Transverse colon (tissue), 4 donors: Measurements from ENCODE around the gene TRAIP. TPM values are rescaled to one million over a fixed set of nuclear protein-coding genes. Genes with fewer than 3 reads are reported as not detected.

ENCODE experiments used
- DNase-seq: peaks from one replicate; pipeline ENCODE4 v3.0.0-alpha.2; 2019
- H3K27ac ChIP-seq, 4 donors: fragments of 200-600 bp; sonication (generic); 2 replicates each; pipeline ENCODE4 v1.5.1; 2016 to 2018; ENCODE audit warnings: inconsistent platforms in 4 of 4
- H3K27me3 ChIP-seq: fragments of 200-600 bp; sonication (generic); 2 replicates; pipeline ENCODE4 v1.5.1; 2017; ENCODE audit warnings: inconsistent platforms
- H3K36me3 ChIP-seq, 4 donors: fragments of 200-600 bp; sonication (generic); 2 replicates each; pipeline ENCODE4 v1.5.1; 2017 to 2019; ENCODE audit warnings: inconsistent platforms in 4 of 4
- H3K4me1 ChIP-seq, 4 donors: fragments of 200-600 bp; sonication (generic); 2 replicates each; pipeline ENCODE4 v1.5.1; 2017 to 2020; ENCODE audit warnings: inconsistent platforms in 4 of 4
- H3K4me3 ChIP-seq, 4 donors: fragments of 200-600 bp; sonication (generic); 1 replicate in 1 of 4; 2 replicates in 3 of 4; pipeline versions ENCODE4 v1.5.1 to v1.6.1; 2017 to 2019; ENCODE audit warnings: inconsistent platforms in 4 of 4
- H3K9me3 ChIP-seq, 2 donors: fragments of 200-600 bp; sonication (generic); 2 replicates each; pipeline ENCODE4 v1.5.1; 2017 to 2019; ENCODE audit warnings: inconsistent platforms in 2 of 2
- EP300 ChIP-seq: sonication (generic); formaldehyde crosslinking; IDR thresholded peaks from one replicate; pipeline ENCODE4 v1.6.1; 2017; ENCODE audit warnings: antibody characterized with exemption, low read depth
- POLR2A ChIP-seq: fragments of 450-650 bp; IDR thresholded peaks from one replicate; pipeline ENCODE4 v1.6.1; 2016; ENCODE audit warnings: antibody characterized with exemption, mild to moderate bottlenecking, moderate library complexity
- POLR2AphosphoS5 ChIP-seq, 3 donors: sonication (generic); formaldehyde crosslinking; IDR thresholded peaks; one replicate each; pipeline ENCODE4 v1.6.1; 2016; ENCODE audit warnings: antibody characterized with exemption in 3 of 3
- WGBS, 2 donors: methylation state at CpG; one replicate each; pipeline ENCODE4 v1.1.5; 2018; ENCODE audit warnings: low coverage in 1 of 2; 5-methylcytosine and 5-hydroxymethylcytosine counted together
- in situ Hi-C, 4 donors: fragments of 200-750 bp; cut with MboI; loops; one replicate each; pipeline versions ENCODE4 v1.15.0 to v1.15.1; 2017; ENCODE audit warnings: low sequenced_read_pairs in 3 of 4, low pct_ligation_motif_present in 1 of 4, low pct_unique_long_range_greater_than_20kb in 1 of 4
- intact Hi-C: fragments of 100-400 bp; cut with DNase I; formaldehyde crosslinking; loops from one replicate; pipeline ENCODE4 v1.15.1; 2023; ENCODE audit warnings: low total_unique reads
- total RNA-seq, 4 donors: library from RNA; depleted of rRNA; stranded (reverse); fragments of >200 nt; gene quantifications; one replicate each; pipeline ENCODE4 v1.1.0, GENCODE V29; 2016
- TF ChIP-seq, protein P1 (sequence below), 5 experiments: fragments of 200-600 bp in 3 of 5; fragments of 450-650 bp in 2 of 5; sonication (generic) in 3 of 5; IDR thresholded peaks; 1 replicate in 2 of 5; 2 replicates in 3 of 5; pipeline ENCODE4 v1.5.1; 2016 to 2017; ENCODE audit warnings: antibody characterized with exemption in 5 of 5, inconsistent platforms in 3 of 5, mild to moderate bottlenecking in 2 of 5, moderate library complexity in 1 of 5

Gene TRAIP
- total RNA-seq, 4 donors from 2014 or later, result 1.2 to 1.7 (median 1.6) TPM

DNA sequence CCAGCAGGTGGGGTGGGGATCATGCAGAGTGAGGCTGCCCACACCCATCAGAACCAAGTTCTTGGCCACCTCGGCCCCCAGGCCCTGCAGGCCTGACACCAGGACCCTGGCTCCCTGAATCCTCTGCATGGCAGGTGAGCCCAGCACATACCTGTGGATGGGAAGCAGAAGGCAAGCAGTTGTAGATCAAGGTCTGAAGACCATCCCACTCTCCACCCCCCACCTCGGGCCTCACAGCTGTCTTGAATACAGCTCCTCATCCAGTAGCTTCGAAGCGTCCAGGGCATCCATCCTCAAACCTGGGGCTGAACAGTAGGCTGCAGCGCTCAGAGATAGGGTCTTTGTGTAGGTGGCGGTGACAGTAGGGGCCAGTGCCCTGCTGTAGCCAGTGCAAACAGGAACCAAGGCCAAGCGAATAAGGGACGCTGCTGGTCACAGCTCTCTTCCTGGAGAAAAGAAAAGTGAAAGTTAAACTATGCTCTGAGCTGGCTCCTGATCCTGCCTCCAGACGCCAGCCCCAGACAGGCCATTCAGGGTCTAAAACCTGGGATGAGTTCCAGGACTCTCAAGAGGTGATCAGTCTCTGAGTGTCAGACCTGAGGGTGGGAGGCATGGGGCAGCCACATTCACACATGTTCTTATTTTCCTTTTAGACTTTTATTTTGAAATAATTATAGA, 42.7 kb downstream of the TRAIP start, which contains the start of gene UBA7:
Gene UBA7 (minus strand): TSS at position 457 of the 678 bp plus-strand sequence. CDS start 166 bp downstream, at position 291.
- Histone ChIP-seq H3K27ac (peak within 1 kb of the TSS; percentile 74 to 85 (median 84)), H3K27me3 (no peaks in the 10 kb centered on the region), H3K4me1 (peaks cover 11 to 21% (median 17%) of the 10 kb centered on the region in 4 donors), H3K4me3 (peak within 1 kb of the TSS; percentile 30 to 58 (median 41)), H3K9me3 (no peaks in the 10 kb centered on the region), H3K36me3 (peaks cover 0 to 6% (median 0%) of the 10 kb centered on the region in 4 donors)
- WGBS, 2 donors, result 4% methylated on average over 9 of the region's 9 CpGs; no CpG with 5 or more reads in 1 of the 2 donors
- TF ChIP-seq, protein P1, sequence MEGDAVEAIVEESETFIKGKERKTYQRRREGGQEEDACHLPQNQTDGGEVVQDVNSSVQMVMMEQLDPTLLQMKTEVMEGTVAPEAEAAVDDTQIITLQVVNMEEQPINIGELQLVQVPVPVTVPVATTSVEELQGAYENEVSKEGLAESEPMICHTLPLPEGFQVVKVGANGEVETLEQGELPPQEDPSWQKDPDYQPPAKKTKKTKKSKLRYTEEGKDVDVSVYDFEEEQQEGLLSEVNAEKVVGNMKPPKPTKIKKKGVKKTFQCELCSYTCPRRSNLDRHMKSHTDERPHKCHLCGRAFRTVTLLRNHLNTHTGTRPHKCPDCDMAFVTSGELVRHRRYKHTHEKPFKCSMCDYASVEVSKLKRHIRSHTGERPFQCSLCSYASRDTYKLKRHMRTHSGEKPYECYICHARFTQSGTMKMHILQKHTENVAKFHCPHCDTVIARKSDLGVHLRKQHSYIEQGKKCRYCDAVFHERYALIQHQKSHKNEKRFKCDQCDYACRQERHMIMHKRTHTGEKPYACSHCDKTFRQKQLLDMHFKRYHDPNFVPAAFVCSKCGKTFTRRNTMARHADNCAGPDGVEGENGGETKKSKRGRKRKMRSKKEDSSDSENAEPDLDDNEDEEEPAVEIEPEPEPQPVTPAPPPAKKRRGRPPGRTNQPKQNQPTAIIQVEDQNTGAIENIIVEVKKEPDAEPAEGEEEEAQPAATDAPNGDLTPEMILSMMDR (IDR thresholded peaks at IDR 0.05), result no peak
- TF ChIP-seq POLR2AphosphoS5 (IDR thresholded peaks at IDR 0.05) (peak in 2 of 3 donors; percentile 12 to 40), POLR2A (peak; percentile 35)
- in situ Hi-C loops (no loop called here), intact Hi-C loops (no loop called here)
- peak; percentile 63 for DNase-seq

DNA sequence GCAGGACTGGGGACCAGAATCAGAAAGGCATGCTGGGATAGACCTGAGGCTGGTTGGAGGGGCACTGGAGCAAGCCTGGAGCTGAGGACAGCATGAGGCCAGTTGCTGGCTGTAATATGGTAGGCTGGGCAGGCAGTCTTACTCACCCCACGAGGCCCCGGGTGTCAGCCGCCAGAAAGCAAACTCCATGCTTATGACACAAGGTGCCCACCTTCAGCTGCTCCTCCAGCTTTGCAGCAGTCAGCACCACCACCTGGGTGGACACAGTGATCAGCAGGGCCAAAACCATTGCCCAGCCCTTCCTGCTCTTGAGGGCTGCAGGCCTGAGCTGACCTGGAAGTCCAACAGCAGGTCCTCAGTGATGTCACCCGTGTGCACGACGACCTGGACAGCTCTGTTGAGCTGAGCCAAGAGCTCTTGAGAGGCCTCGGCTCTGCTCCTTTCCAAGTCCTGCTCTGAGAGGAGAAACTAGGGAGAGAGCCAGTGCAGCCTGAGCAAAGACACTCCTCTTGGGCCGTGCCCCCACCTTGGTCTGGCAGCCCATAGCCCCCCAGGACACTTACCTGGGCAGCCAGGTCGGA, 43.4 kb downstream of the TRAIP start:
- H3K27me3 ChIP-seq, result no peaks in the 10 kb centered on the region
- DNase-seq, result no peak
- WGBS, 2 donors, result 28% methylated on average over 7 of the region's 9 CpGs; no CpG with 5 or more reads in 1 of the 2 donors
- peak overlapping the region; percentile 30 to 58 (median 41) for H3K4me3 ChIP-seq
- peaks cover 0 to 6% (median 0%) of the 10 kb centered on the region in 4 donors for H3K36me3 ChIP-seq
- peak overlapping the region; percentile 74 to 85 (median 84) for H3K27ac ChIP-seq
- intact Hi-C loops (no loop called here), in situ Hi-C loops (no loop called here)
- no peak for TF ChIP-seq POLR2A
- TF ChIP-seq, protein P1 (IDR thresholded peaks at IDR 0.05), result no peak
- TF ChIP-seq EP300, result no peak
- TF ChIP-seq POLR2AphosphoS5 (IDR thresholded peaks at IDR 0.05), result no peak
- no peaks in the 10 kb centered on the region for H3K9me3 ChIP-seq
- H3K4me1 ChIP-seq, result peaks cover 11 to 21% (median 17%) of the 10 kb centered on the region in 4 donors

DNA sequence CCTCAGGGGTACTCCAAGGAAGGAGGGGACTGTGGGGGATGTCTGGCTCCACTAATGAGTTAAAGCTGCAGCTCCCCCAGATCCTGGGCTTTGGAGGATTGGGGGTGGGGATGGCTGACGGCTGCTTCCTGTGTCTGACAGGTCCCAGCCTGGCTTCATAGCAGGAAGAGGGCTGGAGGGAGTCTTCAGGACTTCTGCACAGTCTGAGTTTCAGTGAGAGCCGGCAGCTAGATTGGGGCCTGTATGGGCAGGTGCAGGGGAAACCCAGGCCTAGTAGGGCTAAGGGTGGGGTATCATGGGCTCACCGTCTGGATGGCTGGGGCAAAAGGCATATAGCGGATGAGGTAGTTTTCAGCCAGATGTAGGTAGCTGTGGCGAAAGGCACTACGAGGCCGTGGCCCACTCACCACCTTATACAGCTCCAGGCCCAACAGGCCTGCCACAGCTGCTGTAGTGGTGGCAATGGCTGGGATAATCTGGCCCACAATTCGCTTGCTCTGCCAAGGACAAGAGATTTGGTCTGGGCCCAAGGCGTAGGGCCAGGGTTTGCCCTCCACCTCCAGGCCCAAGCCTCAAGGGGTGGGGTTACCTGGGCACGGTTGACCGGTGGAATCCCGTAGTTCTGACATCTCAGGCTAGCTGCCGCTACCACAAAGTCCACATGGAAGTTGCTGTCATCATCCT, 48.8 kb downstream of the TRAIP start:
- H3K4me1 ChIP-seq, result peaks cover 2 to 37% (median 25%) of the 10 kb centered on the region in 4 donors
- no peaks in the 10 kb centered on the region for H3K27me3 ChIP-seq
- H3K27ac ChIP-seq, result peak overlapping the region in 1 of 4 donors; percentile 31
- intact Hi-C loops, result no loop called here
- no peaks in the 10 kb centered on the region for H3K9me3 ChIP-seq
- 82% methylated on average over 10 of the region's 13 CpGs; no CpG with 5 or more reads in 1 of the 2 donors for whole genome bisulfite sequencing, 2 donors
- in situ Hi-C loops, result no loop called here
- DNase-seq, result no peak
- no peak for TF ChIP-seq POLR2A
- TF ChIP-seq EP300, result no peak
- TF ChIP-seq, protein P1 (IDR thresholded peaks at IDR 0.05), result no peak
- no peak for TF ChIP-seq POLR2AphosphoS5 (IDR thresholded peaks at IDR 0.05)
- peaks cover 0 to 6% (median 0%) of the 10 kb centered on the region in 4 donors for H3K36me3 ChIP-seq
- H3K4me3 ChIP-seq, result no peak overlapping the region

DNA sequence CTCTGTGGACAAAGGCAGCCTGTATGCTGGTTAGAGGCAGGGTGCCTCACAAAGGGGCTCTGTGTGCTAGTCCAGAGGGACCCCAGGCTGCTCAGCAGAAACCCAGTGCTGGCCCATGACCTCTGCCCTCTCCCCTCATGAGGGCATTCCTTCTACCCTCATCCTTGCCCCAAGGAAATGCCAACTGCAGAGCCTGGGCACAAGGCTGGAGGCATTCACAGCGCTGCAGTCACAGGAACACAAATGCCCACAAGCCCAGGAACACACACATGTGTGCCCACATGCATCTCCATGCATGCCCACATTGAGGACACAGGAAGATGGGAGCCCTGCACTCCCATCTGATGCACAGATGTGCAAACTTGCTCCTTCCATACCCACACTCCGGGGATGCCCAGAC, 49.5 kb downstream of the TRAIP start:
- WGBS, 2 donors, result 79% methylated on average over 2 of the region's 2 CpGs; no CpG with 5 or more reads in 1 of the 2 donors
- DNase-seq, result no peak
- TF ChIP-seq POLR2A (no peak), EP300 (no peak), POLR2AphosphoS5 (IDR thresholded peaks at IDR 0.05) (no peak)
- TF ChIP-seq, protein P1 (IDR thresholded peaks at IDR 0.05), result no peak
- in situ Hi-C loops, result no loop called here
- Histone ChIP-seq H3K36me3 (peaks cover 0 to 6% (median 0%) of the 10 kb centered on the region in 4 donors), H3K4me1 (peaks cover 0 to 30% (median 24%) of the 10 kb centered on the region in 4 donors), H3K9me3 (no peaks in the 10 kb centered on the region), H3K27ac (peak overlapping the region; percentile 46 to 83 (median 70)), H3K4me3 (no peak overlapping the region), H3K27me3 (no peaks in the 10 kb centered on the region)
- intact Hi-C loops, result no loop called here
